Measurements from ENCODE around the gene WDR12. TPM values are rescaled to one million over a fixed set of nuclear protein-coding genes. Genes with fewer than 3 reads are reported as not detected.

Gene WDR12
- total and polyA plus RNA-seq, 2 of the 13 experiments (the other 11 are each of a cell fraction or from before 2014, with no cell fraction given): 94.4 to 216 TPM

- no peak for TF ChIP-seq NAIF1 (CRISPR knock-in tag; IDR thresholded peaks at IDR 0.05; ENCODE audit: borderline replicate concordance)
- no peak for TF ChIP-seq FOXM1 (CRISPR knock-in tag; IDR thresholded peaks at IDR 0.05)
- no peak; the same call in 1 of the 2 replicates for TF ChIP-seq NR2F2 (IDR thresholded peaks at IDR 0.05; ENCODE audit: borderline replicate concordance, low read depth)
- no peak for TF ChIP-seq ISX (CRISPR knock-in tag; conservative IDR thresholded peaks at IDR 0.05)
- no peak for TF ChIP-seq RARA (CRISPR knock-in tag; IDR thresholded peaks at IDR 0.05)
- peak; percentile 68; the same call in 1 of the 2 replicates for TF ChIP-seq ZNF792 (CRISPR knock-in tag; IDR thresholded peaks at IDR 0.05)
- no peak; the same call in 1 of the 2 replicates for TF ChIP-seq ZBTB8A (CRISPR knock-in tag; IDR thresholded peaks at IDR 0.05; ENCODE audit: borderline replicate concordance, low read depth)
- TF ChIP-seq ZSCAN25 (CRISPR knock-in tag; IDR thresholded peaks at IDR 0.05): 0 out of 2 replicates have a peak, but pooled peaks have one; percentile 39
- TF ChIP-seq SALL1 (CRISPR knock-in tag; IDR thresholded peaks at IDR 0.05): peak; percentile 83
- peak; percentile 48; the same call in 1 of the 2 replicates for TF ChIP-seq REPIN1 (CRISPR knock-in tag; IDR thresholded peaks at IDR 0.05; ENCODE audit: borderline replicate concordance, low read depth)
- no peak for TF ChIP-seq ZNF335 (CRISPR knock-in tag; IDR thresholded peaks at IDR 0.05)
- TF ChIP-seq DMTF1 (CRISPR knock-in tag; IDR thresholded peaks at IDR 0.05): no peak
- TF ChIP-seq RFX1 (IDR thresholded peaks at IDR 0.05): no peak; the same call in 1 of the 2 replicates
- TF ChIP-seq LBX2 (CRISPR knock-in tag; IDR thresholded peaks at IDR 0.05; ENCODE audit: borderline replicate concordance): no peak
- peak; percentile 89 for TF ChIP-seq MNT (IDR thresholded peaks at IDR 0.05)
- TF ChIP-seq ZNF746 (CRISPR knock-in tag; IDR thresholded peaks at IDR 0.05): no peak
- no peak; the same call in 1 of the 2 replicates for TF ChIP-seq TBX2 (CRISPR knock-in tag; IDR thresholded peaks at IDR 0.05; ENCODE audit: borderline replicate concordance)
- TF ChIP-seq ZMYM4 (CRISPR knock-in tag; IDR thresholded peaks at IDR 0.05): no peak; the same call in 1 of the 2 replicates
- TF ChIP-seq ZNF780A (CRISPR knock-in tag; IDR thresholded peaks at IDR 0.05): no peak
- no peak for TF ChIP-seq RFXAP (CRISPR knock-in tag; IDR thresholded peaks at IDR 0.05; ENCODE audit: borderline replicate concordance)
- 0 out of 2 replicates have a peak, but pooled peaks have one; percentile 31 for TF ChIP-seq ZNF296 (CRISPR knock-in tag; conservative IDR thresholded peaks at IDR 0.05)
- TF ChIP-seq ZZZ3 (CRISPR knock-in tag; IDR thresholded peaks at IDR 0.05; ENCODE audit: borderline replicate concordance): no peak
- no peak for TF ChIP-seq KDM3A (CRISPR knock-in tag; IDR thresholded peaks at IDR 0.05; ENCODE audit: low read depth)
- no peak for TF ChIP-seq NCOA5 (CRISPR knock-in tag; IDR thresholded peaks at IDR 0.05)
- no peak for TF ChIP-seq NFATC3 (CRISPR knock-in tag; IDR thresholded peaks at IDR 0.05)
- 0 out of 2 replicates have a peak, but pooled peaks have one; percentile 28 for TF ChIP-seq GFI1 (CRISPR knock-in tag; IDR thresholded peaks at IDR 0.05; ENCODE audit: borderline replicate concordance)
- TF ChIP-seq JUNB (CRISPR knock-in tag; IDR thresholded peaks at IDR 0.05; ENCODE audit: borderline replicate concordance): no peak
- TF ChIP-seq NFE2L1 (CRISPR knock-in tag; IDR thresholded peaks at IDR 0.05; ENCODE audit: borderline replicate concordance): no peak
These were observed at the start of gene WDR12, which contains the start of gene CARF (continued) for GRCh38 chr2:202911512-202912341.
